ENCODE data around the gene DIS3L2.
"Not testable (repeated sequence)": the region's sequence is repeated elsewhere in the genome, so short reads cannot be mapped to it uniquely, and the experiment has no call there.

The DIS3L2 gene

DNA sequence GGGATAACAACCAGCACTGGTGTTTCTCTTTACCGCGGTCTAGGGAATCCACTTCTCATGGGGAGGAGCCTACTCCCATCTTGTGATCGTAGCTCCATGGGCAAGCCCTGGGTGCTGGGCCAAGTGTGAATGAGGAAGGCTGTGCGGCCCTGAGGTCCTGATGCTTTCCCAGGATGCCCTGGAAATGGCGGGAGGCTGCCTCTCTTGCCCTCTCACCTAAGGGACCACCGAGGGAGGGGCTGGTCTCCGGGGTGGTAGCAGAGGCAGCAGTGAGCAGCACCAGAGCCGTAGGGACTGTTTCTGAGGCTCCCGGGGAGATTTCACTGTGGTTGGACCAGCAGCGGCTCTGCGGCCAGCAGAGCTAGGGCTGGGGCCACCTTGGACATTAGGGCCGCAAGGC is 19.8 kb upstream of the DIS3L2 start:
- no peak for DNase-seq
- no peak overlapping the region for H3K27ac ChIP-seq

DNA sequence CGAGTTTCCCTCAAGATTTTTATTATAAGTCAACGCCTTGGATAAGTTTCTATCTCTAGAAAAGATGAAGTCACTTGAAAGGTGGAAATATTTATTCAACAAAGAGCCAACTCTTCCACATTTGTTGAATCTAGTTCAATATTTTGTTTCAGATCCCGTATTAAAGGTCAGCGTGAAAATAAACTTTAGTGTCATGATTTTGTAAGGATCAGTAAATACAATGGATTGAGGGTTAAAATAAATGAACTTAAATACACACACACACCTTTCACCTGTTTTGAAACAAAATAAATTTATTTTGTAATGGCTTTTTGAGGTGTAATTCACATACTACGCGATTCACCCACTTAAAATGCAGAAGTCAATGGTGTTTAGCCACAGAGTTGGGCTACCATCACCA is 19.3 kb upstream of the DIS3L2 start:
- Histone ChIP-seq H3K27ac (no peak overlapping the region), H3K9me3 (ENCODE audit: severe bottlenecking) (no peaks in the 10 kb centered on the region), H3K4me3 (ENCODE audit: low read depth, low read length) (no peak overlapping the region), H3K27me3 (ENCODE audit: insufficient read depth, low read depth, severe bottlenecking) (no peaks in the 10 kb centered on the region), H3K36me3 (no peaks in the 10 kb centered on the region)
- TF ChIP-seq, protein P1, sequence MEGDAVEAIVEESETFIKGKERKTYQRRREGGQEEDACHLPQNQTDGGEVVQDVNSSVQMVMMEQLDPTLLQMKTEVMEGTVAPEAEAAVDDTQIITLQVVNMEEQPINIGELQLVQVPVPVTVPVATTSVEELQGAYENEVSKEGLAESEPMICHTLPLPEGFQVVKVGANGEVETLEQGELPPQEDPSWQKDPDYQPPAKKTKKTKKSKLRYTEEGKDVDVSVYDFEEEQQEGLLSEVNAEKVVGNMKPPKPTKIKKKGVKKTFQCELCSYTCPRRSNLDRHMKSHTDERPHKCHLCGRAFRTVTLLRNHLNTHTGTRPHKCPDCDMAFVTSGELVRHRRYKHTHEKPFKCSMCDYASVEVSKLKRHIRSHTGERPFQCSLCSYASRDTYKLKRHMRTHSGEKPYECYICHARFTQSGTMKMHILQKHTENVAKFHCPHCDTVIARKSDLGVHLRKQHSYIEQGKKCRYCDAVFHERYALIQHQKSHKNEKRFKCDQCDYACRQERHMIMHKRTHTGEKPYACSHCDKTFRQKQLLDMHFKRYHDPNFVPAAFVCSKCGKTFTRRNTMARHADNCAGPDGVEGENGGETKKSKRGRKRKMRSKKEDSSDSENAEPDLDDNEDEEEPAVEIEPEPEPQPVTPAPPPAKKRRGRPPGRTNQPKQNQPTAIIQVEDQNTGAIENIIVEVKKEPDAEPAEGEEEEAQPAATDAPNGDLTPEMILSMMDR (IDR thresholded peaks at IDR 0.05; ENCODE audit: low read depth, low read length), result no peak
- no peak for DNase-seq

More for the DNA sequence above, 19.8 kb upstream of the DIS3L2 start:
- H3K9me3 ChIP-seq (ENCODE audit: severe bottlenecking), result no peaks in the 10 kb centered on the region
- no peak overlapping the region for H3K4me3 ChIP-seq (ENCODE audit: low read depth, low read length)
- H3K27me3 ChIP-seq (ENCODE audit: insufficient read depth, low read depth, severe bottlenecking), result no peaks in the 10 kb centered on the region
- no peaks in the 10 kb centered on the region for H3K36me3 ChIP-seq
- TF ChIP-seq, protein P1 (IDR thresholded peaks at IDR 0.05; ENCODE audit: low read depth, low read length), result no peak

DNA sequence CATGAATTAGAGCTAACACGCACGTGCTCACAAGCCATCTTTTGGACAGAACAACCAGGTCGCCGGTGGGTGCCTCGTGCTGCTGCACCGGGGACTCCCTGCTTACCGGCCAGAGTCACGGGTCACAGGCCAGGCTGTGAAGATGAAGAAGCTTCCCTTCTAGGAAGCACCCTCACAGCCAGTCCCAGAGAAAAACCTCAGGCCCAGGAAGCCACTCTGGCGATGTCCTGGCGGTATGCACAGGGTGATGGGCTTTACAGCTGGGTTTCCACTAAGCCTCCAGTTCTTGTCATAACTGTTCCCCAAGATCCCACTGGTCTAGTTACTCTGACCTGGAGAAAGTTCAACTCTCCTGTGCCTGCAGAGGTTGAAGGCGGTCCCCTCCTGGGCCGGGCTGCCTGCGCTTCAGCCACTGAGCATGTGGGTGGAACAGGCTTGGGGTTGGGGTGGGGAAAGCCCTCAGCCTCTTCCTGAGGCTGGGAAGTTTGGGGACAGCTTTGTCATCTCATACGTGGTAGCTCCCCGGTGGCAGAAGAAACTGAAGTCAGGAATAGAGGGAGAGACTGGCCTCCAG is 15.2 kb upstream of the DIS3L2 start:
- Histone ChIP-seq H3K27me3 (ENCODE audit: insufficient read depth, low read depth, severe bottlenecking) (no peaks in the 10 kb centered on the region), H3K36me3 (no peaks in the 10 kb centered on the region; the same call in 1 of the 2 replicates), H3K9me3 (ENCODE audit: severe bottlenecking) (peaks cover 3% of the 10 kb centered on the region), H3K27ac (no peak overlapping the region), H3K4me3 (ENCODE audit: low read depth, low read length) (no peak overlapping the region)
- DNase-seq, result no peak
- TF ChIP-seq, protein P1 (IDR thresholded peaks at IDR 0.05; ENCODE audit: low read depth, low read length), result no peak

DNA sequence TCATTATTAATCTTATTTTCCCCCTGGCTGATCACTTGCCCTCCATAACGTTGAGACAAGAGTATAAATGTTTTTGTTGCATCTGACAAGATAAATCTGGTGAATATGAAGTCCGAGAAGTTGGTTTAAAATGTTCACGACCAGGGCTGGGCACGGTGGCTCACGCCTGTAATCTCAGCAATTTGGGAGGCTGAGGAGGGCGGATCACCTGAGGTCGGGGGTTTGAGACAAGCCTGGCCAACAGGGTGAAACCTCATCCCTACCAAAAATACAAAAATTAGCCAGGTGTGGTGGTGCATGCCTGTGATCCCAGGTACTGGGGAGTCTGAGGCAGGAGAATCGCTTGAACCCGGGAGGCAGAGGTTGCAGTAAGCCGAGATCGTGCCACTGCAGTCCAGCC is 14.4 kb upstream of the DIS3L2 start:
- not testable (repeated sequence) for H3K27ac ChIP-seq; H3K9me3 ChIP-seq (ENCODE audit: severe bottlenecking); H3K4me3 ChIP-seq (ENCODE audit: low read depth, low read length); DNase-seq; H3K27me3 ChIP-seq (ENCODE audit: insufficient read depth, low read depth, severe bottlenecking); H3K36me3 ChIP-seq

DNA sequence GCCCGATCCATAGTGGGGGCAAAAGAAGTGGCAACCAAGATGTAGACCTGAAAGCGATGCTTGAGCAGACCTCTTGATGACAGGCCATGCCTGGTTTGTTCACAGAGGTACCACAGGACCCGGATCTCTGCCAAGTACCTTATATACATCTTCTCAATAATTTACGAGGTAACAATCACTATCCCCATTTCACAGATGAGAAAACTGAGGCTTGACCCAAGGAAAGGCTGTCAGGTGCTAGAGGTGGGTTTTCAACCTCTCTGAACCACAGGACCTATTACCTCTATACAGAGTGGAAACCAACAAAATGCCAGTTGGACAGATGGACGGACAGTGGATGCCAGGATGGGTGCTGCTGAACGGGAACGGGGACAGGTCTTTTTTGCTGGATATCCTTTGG is 13.8 kb upstream of the DIS3L2 start:
- no peak for DNase-seq
- Histone ChIP-seq H3K27me3 (ENCODE audit: insufficient read depth, low read depth, severe bottlenecking) (no peaks in the 10 kb centered on the region), H3K9me3 (ENCODE audit: severe bottlenecking) (peaks cover 6% of the 10 kb centered on the region), H3K4me3 (ENCODE audit: low read depth, low read length) (no peak overlapping the region), H3K36me3 (no peaks in the 10 kb centered on the region; the same call in 1 of the 2 replicates), H3K27ac (no peak overlapping the region)
- TF ChIP-seq, protein P1 (IDR thresholded peaks at IDR 0.05; ENCODE audit: low read depth, low read length), result no peak

DNA sequence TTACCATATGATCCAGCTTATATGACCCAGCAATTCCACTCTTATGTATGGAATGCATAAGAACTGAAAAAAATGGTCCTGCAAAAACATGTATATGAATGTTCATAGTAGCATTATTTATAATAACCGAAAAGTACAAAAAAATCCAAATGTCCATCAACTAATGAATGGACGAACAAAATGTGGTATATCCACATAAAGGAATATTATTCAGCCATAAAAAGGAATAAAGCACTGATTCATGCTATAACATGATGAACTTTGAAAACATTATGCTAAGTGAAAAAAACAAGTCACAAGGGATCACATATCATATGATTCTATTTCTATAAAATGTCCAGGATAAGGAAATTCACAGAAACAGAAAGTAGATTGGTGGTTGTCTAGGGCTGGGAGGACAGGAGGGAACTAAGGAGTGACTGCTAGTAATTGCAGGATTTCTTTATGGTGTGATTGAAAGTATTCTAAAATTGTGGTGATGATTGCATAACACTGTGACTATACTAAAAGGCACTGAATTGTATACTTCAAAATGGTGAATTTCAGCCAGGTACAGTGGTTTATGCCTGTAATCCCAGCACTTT is 10.0 kb upstream of the DIS3L2 start:
- TF ChIP-seq, protein P1 (IDR thresholded peaks at IDR 0.05; ENCODE audit: low read depth, low read length), result no peak
- Histone ChIP-seq H3K27me3 (ENCODE audit: insufficient read depth, low read depth, severe bottlenecking) (no peaks in the 10 kb centered on the region), H3K36me3 (no peaks in the 10 kb centered on the region; the same call in 1 of the 2 replicates), H3K4me3 (ENCODE audit: low read depth, low read length) (no peak overlapping the region), H3K27ac (no peak overlapping the region), H3K9me3 (ENCODE audit: severe bottlenecking) (peaks cover 6% of the 10 kb centered on the region)
- DNase-seq, result no peak

Measured in WERI-Rb-1 (cell line).